A673 (cell line): ENCODE results near the gene SCPEP1. TPM values are rescaled to one million over a fixed set of nuclear protein-coding genes. Genes with fewer than 3 reads are reported as not detected.

Experiments
- BruUV-seq: library from RNA; stranded (reverse); fragments of 400-500 nt; replicated peaks from 2 replicates; lab custom pipeline; 2021; lab: Mats Ljungman, UMichigan
- CTCF ChIA-PET: fragments of 300-600 bp; sonication (Branson Sonifier 250); formaldehyde crosslinking; loops from one replicate; lab custom pipeline; 2022; ENCODE audit warnings: antibody characterized with exemption; lab: Charles Lee
- POLR2A ChIA-PET: fragments of 300-600 bp; sonication (Branson Sonifier 250); formaldehyde crosslinking; loops from one replicate; lab custom pipeline; 2022; ENCODE audit warnings: antibody characterized with exemption; ENCODE audit not compliant: low non-redundant PET; lab: Charles Lee
- DNase-seq: peaks from one replicate; pipeline ENCODE4 v3.0.0-alpha.2; 2015; ENCODE audit warnings: low spot score
- H3K27ac ChIP-seq: fragments of 200-600 bp; sonication (generic); 2 replicates; pipeline ENCODE4 v1.5.1; 2016; ENCODE audit warnings: mixed run types, low read depth, mild to moderate bottlenecking, mixed read lengths, antibody characterized with exemption, low read length; ENCODE audit not compliant: poor library complexity, severe bottlenecking
- H3K27me3 ChIP-seq: fragments of 200-600 bp; sonication (generic); replicated peaks from 2 replicates; pipeline ENCODE4 v1.6.1; 2017; ENCODE audit warnings: mixed run types, low read depth, mild to moderate bottlenecking, mixed read lengths, antibody characterized with exemption, low read length; ENCODE audit not compliant: insufficient read depth, poor library complexity
- H3K36me3 ChIP-seq: fragments of 200-600 bp; sonication (generic); 2 replicates; pipeline ENCODE4 v1.6.1; 2016; ENCODE audit warnings: mixed run types, mild to moderate bottlenecking, mixed read lengths, antibody characterized with exemption, low read length; ENCODE audit not compliant: insufficient read depth, poor library complexity, severe bottlenecking
- H3K4me1 ChIP-seq: fragments of 200-600 bp; sonication (generic); 2 replicates; pipeline ENCODE4 v1.6.1; 2017; ENCODE audit warnings: mixed run types, mild to moderate bottlenecking, mixed read lengths, antibody characterized with exemption, low read length; ENCODE audit not compliant: insufficient read depth, poor library complexity, severe bottlenecking
- H3K4me3 ChIP-seq: fragments of 200-600 bp; sonication (generic); 2 replicates; pipeline ENCODE4 v1.5.1; 2016; ENCODE audit warnings: low read depth, mixed run types, mild to moderate bottlenecking, mixed read lengths, low read length; ENCODE audit not compliant: poor library complexity, severe bottlenecking
- H3K9me3 ChIP-seq: fragments of 200-600 bp; sonication (generic); 2 replicates; pipeline ENCODE4 v1.6.1; 2016; ENCODE audit warnings: mixed run types, low read depth, mild to moderate bottlenecking, mixed read lengths, antibody characterized with exemption, low read length; ENCODE audit not compliant: poor library complexity, severe bottlenecking
- EZH2 ChIP-seq: fragments of 200-600 bp; sonication (generic); IDR thresholded peaks from 2 replicates; pipeline ENCODE4 v1.6.1; 2017; ENCODE audit warnings: borderline replicate concordance, low read depth, mild to moderate bottlenecking, mixed read lengths, antibody characterized with exemption, low read length; ENCODE audit not compliant: poor library complexity, severe bottlenecking
- intact Hi-C: fragments of 100-400 bp; cut with micrococcal nuclease; formaldehyde crosslinking; loops from one replicate; pipeline ENCODE4 v1.10.0; 2022; ENCODE audit not compliant: unreplicated experiment
- total RNA-seq: library from RNA; stranded (reverse); gene quantifications from 2 replicates; pipeline ENCODE4 v1.2.3, GENCODE V29; 2021
- TF ChIP-seq, protein P1 (sequence below): fragments of 300-800, 200-600 bp; sonication (generic); conservative IDR thresholded peaks from 2 replicates; pipeline ENCODE4 v1.5.1; 2017; ENCODE audit warnings: low read depth, mild to moderate bottlenecking, antibody characterized with exemption, low read length, moderate library complexity, mixed read lengths

The SCPEP1 gene
- total RNA-seq, 1 experiment from 2014 or later: 31.8 TPM

DNA sequence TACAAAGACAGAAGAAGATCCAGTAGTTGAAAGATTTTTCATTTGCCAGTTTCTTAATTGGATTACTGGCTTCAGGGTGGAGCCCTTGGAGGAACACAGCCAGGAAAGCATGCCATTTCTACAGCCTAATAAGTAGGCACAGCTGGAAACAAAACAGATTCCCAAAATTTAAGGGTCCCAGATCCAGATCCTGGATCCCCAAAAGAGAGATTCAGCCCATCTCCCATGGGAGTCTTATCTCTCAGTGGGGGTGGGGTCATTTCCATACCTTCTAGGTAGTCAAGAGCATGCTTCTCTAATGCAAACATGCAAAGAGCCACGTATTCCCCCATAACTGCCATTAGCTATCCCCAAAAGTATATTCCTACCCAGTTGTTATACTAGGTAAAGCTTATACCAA lies 49.9 kb downstream of the SCPEP1 start:
- Histone ChIP-seq H3K27ac (no peak overlapping the region), H3K36me3 (no peaks in the 10 kb centered on the region), H3K4me3 (no peak overlapping the region), H3K4me1 (no peaks in the 10 kb centered on the region), H3K9me3 (peaks cover 12% of the 10 kb centered on the region), H3K27me3 (no peaks in the 10 kb centered on the region)
- TF ChIP-seq EZH2: no peak
- TF ChIP-seq, protein P1, sequence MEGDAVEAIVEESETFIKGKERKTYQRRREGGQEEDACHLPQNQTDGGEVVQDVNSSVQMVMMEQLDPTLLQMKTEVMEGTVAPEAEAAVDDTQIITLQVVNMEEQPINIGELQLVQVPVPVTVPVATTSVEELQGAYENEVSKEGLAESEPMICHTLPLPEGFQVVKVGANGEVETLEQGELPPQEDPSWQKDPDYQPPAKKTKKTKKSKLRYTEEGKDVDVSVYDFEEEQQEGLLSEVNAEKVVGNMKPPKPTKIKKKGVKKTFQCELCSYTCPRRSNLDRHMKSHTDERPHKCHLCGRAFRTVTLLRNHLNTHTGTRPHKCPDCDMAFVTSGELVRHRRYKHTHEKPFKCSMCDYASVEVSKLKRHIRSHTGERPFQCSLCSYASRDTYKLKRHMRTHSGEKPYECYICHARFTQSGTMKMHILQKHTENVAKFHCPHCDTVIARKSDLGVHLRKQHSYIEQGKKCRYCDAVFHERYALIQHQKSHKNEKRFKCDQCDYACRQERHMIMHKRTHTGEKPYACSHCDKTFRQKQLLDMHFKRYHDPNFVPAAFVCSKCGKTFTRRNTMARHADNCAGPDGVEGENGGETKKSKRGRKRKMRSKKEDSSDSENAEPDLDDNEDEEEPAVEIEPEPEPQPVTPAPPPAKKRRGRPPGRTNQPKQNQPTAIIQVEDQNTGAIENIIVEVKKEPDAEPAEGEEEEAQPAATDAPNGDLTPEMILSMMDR: no peak
- BruUV-seq: no TSS peak
- ChIA-PET POLR2A (no interaction called here), CTCF (no interaction called here)
- no peak for DNase-seq
- intact Hi-C loops: no loop called here

DNA sequence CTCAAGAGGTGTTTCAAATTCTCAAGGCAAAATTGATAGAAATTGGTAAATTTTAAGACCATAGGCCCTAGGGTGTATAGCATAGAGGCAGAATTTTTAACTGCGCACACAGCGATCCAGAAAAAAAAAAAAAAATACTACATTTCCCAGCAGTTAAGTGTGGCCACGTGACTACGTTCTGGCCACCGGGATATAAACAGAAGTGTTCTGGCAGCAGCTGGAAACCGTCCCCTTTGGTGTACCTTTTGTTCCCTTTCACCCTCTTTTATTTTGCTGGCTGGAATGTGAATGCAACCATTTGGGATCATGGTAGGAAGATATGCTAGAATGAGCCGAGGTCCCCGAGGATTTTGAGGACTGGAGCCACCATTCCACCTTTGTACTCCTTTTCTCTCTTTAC lies 54.4 kb downstream of the SCPEP1 start:
- Histone ChIP-seq H3K9me3 (peaks cover 7% of the 10 kb centered on the region), H3K4me1 (no peaks in the 10 kb centered on the region), H3K4me3 (no peak overlapping the region), H3K27me3 (peaks cover 14% of the 10 kb centered on the region), H3K36me3 (no peaks in the 10 kb centered on the region), H3K27ac (no peak overlapping the region)
- intact Hi-C loops: no loop called here
- TF ChIP-seq EZH2: no peak
- TF ChIP-seq, protein P1: no peak
- no TSS peak for BruUV-seq
- DNase-seq: no peak
- POLR2A ChIA-PET: no interaction called here
- CTCF ChIA-PET: no interaction called here

DNA sequence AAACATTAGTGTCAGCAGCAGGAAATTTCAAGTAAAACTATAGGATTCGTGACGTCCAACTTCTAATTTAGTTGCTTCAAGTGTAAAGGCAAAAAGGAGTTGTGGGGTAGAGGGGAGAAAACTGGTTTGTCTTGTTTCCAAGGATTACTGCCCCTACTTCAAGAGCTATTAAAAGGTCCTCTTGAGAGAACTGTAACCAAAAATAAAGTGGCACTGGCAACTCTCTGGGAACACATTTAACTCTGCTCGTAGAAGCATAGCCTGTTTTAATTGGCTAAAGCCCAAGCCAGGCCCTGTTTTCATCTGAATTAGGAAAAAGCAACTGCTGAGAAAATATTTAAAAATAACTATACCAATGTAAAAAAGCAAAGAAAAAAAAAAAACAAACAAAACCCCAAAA lies 55.4 kb downstream of the SCPEP1 start:
- ChIA-PET CTCF (no interaction called here), POLR2A (no interaction called here)
- Histone ChIP-seq H3K4me3 (no peak overlapping the region), H3K4me1 (no peaks in the 10 kb centered on the region), H3K36me3 (no peaks in the 10 kb centered on the region), H3K27ac (no peak overlapping the region), H3K9me3 (peaks cover 3% of the 10 kb centered on the region), H3K27me3 (peaks cover 19% of the 10 kb centered on the region)
- BruUV-seq: no TSS peak
- no peak for DNase-seq
- TF ChIP-seq EZH2: no peak
- TF ChIP-seq, protein P1: no peak
- intact Hi-C loops: no loop called here
